22Rv1 (cell line): ENCODE data around the gene RPS14.

ENCODE experiments used
- CTCF ChIP-seq: fragments of 450-650 bp; IDR thresholded peaks from 2 replicates; pipeline ENCODE4 v1.5.1; 2017; ENCODE audit warnings: mild to moderate bottlenecking
- ZFX ChIP-seq: fragments of 450-650 bp; IDR thresholded peaks from 2 replicates; pipeline ENCODE4 v1.6.1; 2017; ENCODE audit warnings: antibody characterized with exemption, borderline replicate concordance

GRCh38 chr5:150473673-150474358 is 24.3 kb upstream of the RPS14 start:
- TF ChIP-seq CTCF (no peak), ZFX (no peak)
